Osteoblast (primary cell): ENCODE results near the gene CDH12. TPM values are rescaled to one million over a fixed set of nuclear protein-coding genes. Genes with fewer than 3 reads are reported as not detected.

Experiments
- DNase-seq: peaks from one replicate; pipeline ENCODE4 v3.0.0; 2011; ENCODE audit warnings: low spot score, mixed read lengths; ENCODE audit not compliant: insufficient read length; ENCODE audit errors: missing footprints
- H2AFZ ChIP-seq: 2 replicates; pipeline ENCODE4 v1.6.0; 2011; ENCODE audit warnings: mild to moderate bottlenecking, low read length
- H3K27ac ChIP-seq: 2 replicates; pipeline ENCODE4 v1.5.1; 2011; ENCODE audit warnings: mild to moderate bottlenecking, low read depth, low read length, moderate library complexity
- H3K27me3 ChIP-seq: 2 replicates; pipeline ENCODE4 v1.6.0; 2012; ENCODE audit warnings: mild to moderate bottlenecking, control low read depth, inconsistent platforms, low read length, moderate library complexity; ENCODE audit not compliant: insufficient read depth
- H3K36me3 ChIP-seq: 2 replicates; pipeline ENCODE4 v1.5.1; 2011; ENCODE audit warnings: mild to moderate bottlenecking, low read length, control low read depth, moderate library complexity; ENCODE audit not compliant: insufficient read depth
- H3K4me1 ChIP-seq: 2 replicates; pipeline ENCODE4 v1.5.1; 2011; ENCODE audit warnings: mild to moderate bottlenecking, low read length, control low read depth, moderate library complexity; ENCODE audit not compliant: insufficient read depth
- H3K4me2 ChIP-seq: 2 replicates; pipeline ENCODE4 v1.6.0; 2011; ENCODE audit warnings: mild to moderate bottlenecking, low read length; ENCODE audit not compliant: insufficient read depth
- H3K4me3 ChIP-seq: fragments of 200-600 bp; sonication (generic); 3 replicates; pipeline ENCODE4 v1.5.1; 2012; ENCODE audit warnings: mild to moderate bottlenecking, low read length, inconsistent platforms; ENCODE audit not compliant: insufficient read depth
- H3K79me2 ChIP-seq: 2 replicates; pipeline ENCODE4 v1.6.0; 2012; ENCODE audit warnings: mild to moderate bottlenecking, low read length, control low read depth, inconsistent platforms; ENCODE audit not compliant: insufficient read depth
- H3K9me3 ChIP-seq: 2 replicates; pipeline ENCODE4 v1.5.1; 2011; ENCODE audit warnings: low read depth, low read length, control low read depth
- H4K20me1 ChIP-seq: 2 replicates; pipeline ENCODE4 v1.6.0; 2012; ENCODE audit warnings: mild to moderate bottlenecking, low read length, control low read depth; ENCODE audit not compliant: insufficient read depth
- total RNA-seq: library from RNA; depleted of rRNA; stranded (reverse); fragments of >200 nt; gene quantifications from 2 replicates; pipeline ENCODE4 v1.2.3, GENCODE V29; 2012
- TF ChIP-seq, protein P1 (sequence below): IDR thresholded peaks from 2 replicates; pipeline ENCODE4 v1.5.1; 2011; ENCODE audit warnings: mild to moderate bottlenecking, low read depth, low read length, moderate library complexity; ENCODE audit errors: extremely low read depth

Gene CDH12
- total RNA-seq, 1 donor, result not detected

DNA sequence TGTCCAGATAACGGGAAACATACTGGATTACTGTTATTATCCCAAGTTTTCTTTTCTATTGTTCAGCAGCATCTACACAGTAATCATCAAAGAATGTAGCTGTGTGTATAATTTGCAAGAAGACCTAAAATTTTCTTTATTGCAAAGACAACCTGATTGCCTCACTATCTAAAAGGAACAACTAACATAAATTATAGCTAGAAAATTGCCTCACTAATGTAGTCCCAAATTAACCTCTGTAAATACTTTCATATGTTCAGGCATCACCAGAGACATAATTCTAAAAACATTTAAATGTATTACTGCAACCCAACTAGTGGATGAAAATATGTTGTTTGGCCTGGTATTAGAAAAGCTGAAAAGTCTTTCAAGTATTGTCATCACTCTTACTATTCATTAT is 275.4 kb downstream of the CDH12 start:
- Histone ChIP-seq H3K79me2 (no peaks in the 10 kb centered on the region), H3K4me2 (no peak overlapping the region), H3K36me3 (no peaks in the 10 kb centered on the region), H3K4me1 (no peaks in the 10 kb centered on the region), H2AFZ (no peak overlapping the region), H3K4me3 (no peak overlapping the region), H4K20me1 (no peaks in the 10 kb centered on the region), H3K9me3 (peaks cover 3% of the 10 kb centered on the region), H3K27me3 (no peaks in the 10 kb centered on the region), H3K27ac (no peak overlapping the region)
- DNase-seq, result no peak
- TF ChIP-seq, protein P1, sequence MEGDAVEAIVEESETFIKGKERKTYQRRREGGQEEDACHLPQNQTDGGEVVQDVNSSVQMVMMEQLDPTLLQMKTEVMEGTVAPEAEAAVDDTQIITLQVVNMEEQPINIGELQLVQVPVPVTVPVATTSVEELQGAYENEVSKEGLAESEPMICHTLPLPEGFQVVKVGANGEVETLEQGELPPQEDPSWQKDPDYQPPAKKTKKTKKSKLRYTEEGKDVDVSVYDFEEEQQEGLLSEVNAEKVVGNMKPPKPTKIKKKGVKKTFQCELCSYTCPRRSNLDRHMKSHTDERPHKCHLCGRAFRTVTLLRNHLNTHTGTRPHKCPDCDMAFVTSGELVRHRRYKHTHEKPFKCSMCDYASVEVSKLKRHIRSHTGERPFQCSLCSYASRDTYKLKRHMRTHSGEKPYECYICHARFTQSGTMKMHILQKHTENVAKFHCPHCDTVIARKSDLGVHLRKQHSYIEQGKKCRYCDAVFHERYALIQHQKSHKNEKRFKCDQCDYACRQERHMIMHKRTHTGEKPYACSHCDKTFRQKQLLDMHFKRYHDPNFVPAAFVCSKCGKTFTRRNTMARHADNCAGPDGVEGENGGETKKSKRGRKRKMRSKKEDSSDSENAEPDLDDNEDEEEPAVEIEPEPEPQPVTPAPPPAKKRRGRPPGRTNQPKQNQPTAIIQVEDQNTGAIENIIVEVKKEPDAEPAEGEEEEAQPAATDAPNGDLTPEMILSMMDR, result no peak

DNA sequence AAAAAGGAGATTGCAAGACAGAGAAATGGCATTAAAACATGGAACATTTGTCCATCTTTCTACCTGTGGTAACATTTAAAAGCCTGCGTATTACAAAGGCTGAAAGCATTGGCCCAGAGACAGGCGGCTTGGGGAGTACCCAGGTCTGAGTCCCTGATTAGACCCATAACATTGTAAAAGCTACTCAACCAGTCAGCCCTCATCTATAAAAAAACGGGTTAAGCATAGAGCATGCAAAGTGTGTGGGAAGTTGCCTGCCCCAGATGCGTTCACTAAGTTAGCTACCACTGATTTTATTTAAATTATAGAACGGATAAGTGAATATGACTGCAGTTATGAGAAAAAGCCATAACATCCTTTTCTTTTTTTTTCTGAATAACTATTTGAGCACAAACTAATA is 276.1 kb downstream of the CDH12 start:
- no peak overlapping the region for H3K4me2 ChIP-seq
- TF ChIP-seq, protein P1, result no peak
- no peak for DNase-seq
- H3K27me3 ChIP-seq, result no peaks in the 10 kb centered on the region
- H3K36me3 ChIP-seq, result no peaks in the 10 kb centered on the region
- no peak overlapping the region for H2AFZ ChIP-seq
- H3K4me1 ChIP-seq, result no peaks in the 10 kb centered on the region
- no peaks in the 10 kb centered on the region for H4K20me1 ChIP-seq
- peaks cover 3% of the 10 kb centered on the region for H3K9me3 ChIP-seq
- no peaks in the 10 kb centered on the region for H3K79me2 ChIP-seq
- H3K4me3 ChIP-seq, result no peak overlapping the region
- H3K27ac ChIP-seq, result no peak overlapping the region

DNA sequence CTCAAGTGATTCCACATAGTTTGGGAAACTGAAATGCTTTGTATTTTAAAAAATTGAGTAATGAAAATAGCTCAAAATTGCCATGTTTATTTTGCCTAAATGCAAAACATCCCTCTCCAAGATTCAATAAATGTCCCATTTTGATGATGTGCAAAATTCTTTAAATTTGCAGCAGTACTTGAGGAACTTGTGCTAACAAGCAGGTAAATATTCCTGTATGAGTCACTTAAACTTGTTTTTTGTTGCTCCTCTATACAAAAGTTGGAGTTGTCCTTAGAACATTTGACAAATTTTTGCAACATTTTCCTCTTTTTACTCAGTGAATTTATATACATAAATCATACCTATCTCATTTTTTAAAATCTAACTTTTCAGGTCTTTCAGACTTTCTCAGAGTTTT is 280.2 kb downstream of the CDH12 start:
- TF ChIP-seq, protein P1, result no peak
- Histone ChIP-seq H3K79me2 (no peaks in the 10 kb centered on the region), H3K27ac (no peak overlapping the region), H3K4me3 (no peak overlapping the region), H3K4me2 (no peak overlapping the region), H3K27me3 (no peaks in the 10 kb centered on the region), H4K20me1 (no peaks in the 10 kb centered on the region), H3K4me1 (no peaks in the 10 kb centered on the region), H3K9me3 (peaks cover 3% of the 10 kb centered on the region), H3K36me3 (no peaks in the 10 kb centered on the region), H2AFZ (no peak overlapping the region)
- DNase-seq, result no peak

DNA sequence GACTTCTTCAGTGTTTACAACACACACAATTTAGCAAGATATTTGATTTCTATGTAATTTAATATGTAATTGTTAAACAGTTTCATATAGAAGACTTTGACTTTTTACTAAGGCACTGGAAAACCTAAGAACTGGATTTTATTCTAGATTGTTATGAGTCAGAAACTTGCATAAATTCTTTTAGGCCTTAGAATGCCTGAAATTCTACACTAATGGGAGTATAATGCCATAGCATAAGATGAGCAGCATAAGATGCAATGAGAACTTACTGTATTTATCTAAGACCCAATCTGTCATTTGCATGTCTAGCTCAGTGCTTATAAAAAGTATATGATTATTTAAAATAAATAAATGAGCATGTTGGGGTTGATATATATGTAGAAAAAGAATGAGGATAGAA is 285.2 kb downstream of the CDH12 start:
- TF ChIP-seq, protein P1, result no peak

More for the DNA sequence above, 285.2 kb downstream of the CDH12 start:
- no peak for DNase-seq
- H3K4me1 ChIP-seq, result no peaks in the 10 kb centered on the region
- no peaks in the 10 kb centered on the region for H3K36me3 ChIP-seq
- no peaks in the 10 kb centered on the region for H3K79me2 ChIP-seq
- H4K20me1 ChIP-seq, result no peaks in the 10 kb centered on the region
- H3K4me2 ChIP-seq, result no peak overlapping the region
- no peak overlapping the region for H3K27ac ChIP-seq
- H3K9me3 ChIP-seq, result no peaks in the 10 kb centered on the region
- H2AFZ ChIP-seq, result no peak overlapping the region
- H3K27me3 ChIP-seq, result no peaks in the 10 kb centered on the region
- H3K4me3 ChIP-seq, result no peak overlapping the region
